BLaER1 treated with 17β-estradiol and CSF1 and Interleukin-3, amounts not matched to agents 10 nM and 100 nM (cell line): Measurements from ENCODE around the gene DOCK1.
A peak's percentile ranks its signal among the peaks of the same experiment; 100 is the strongest.

Experiments used
- H3K27ac ChIP-seq, 11 experiments: shearing (Covaris generic); formaldehyde crosslinking; 2 replicates each; pipeline ENCODE4 v1.8.1; 2022
- H3K27me3 ChIP-seq, 11 experiments: shearing (Covaris generic); formaldehyde crosslinking; 2 replicates each; pipeline ENCODE4 v1.8.1; 2022
- H3K36me3 ChIP-seq, 11 experiments: shearing (Covaris generic); formaldehyde crosslinking; 2 replicates each; pipeline ENCODE4 v1.8.1; 2022
- H3K4me1 ChIP-seq, 10 experiments: shearing (Covaris generic); formaldehyde crosslinking; 2 replicates each; pipeline ENCODE4 v1.8.1; 2022
- H3K4me2 ChIP-seq, 11 experiments: shearing (Covaris generic); formaldehyde crosslinking; 2 replicates each; pipeline ENCODE4 v1.8.1; 2022
- H3K4me3 ChIP-seq, 10 experiments: shearing (Covaris generic); formaldehyde crosslinking; 2 replicates each; pipeline ENCODE4 v1.8.1; 2022
- H3K9ac ChIP-seq, 11 experiments: shearing (Covaris generic); formaldehyde crosslinking; 2 replicates each; pipeline ENCODE4 v1.8.1; 2022
- H3K9me3 ChIP-seq, 11 experiments: shearing (Covaris generic); formaldehyde crosslinking; replicated peaks in 1 of 11; 2 replicates each; pipeline ENCODE4 v1.8.1; 2022
- H4K20me1 ChIP-seq, 11 experiments: shearing (Covaris generic); formaldehyde crosslinking; 2 replicates each; pipeline ENCODE4 v1.8.1; 2022
- Cebpa-rat ChIP-seq, 11 experiments: shearing (Covaris generic); IDR thresholded peaks; 2 replicates each; pipeline ENCODE4 v1.8.1; 2022

DOCK1 gene

GRCh38 chr10:127449490-127449889, 544.3 kb downstream of the DOCK1 start:
- no peak overlapping the region for H3K27ac ChIP-seq
- H3K9me3 ChIP-seq = no peaks in the 10 kb centered on the region
- no peak overlapping the region for H3K4me3 ChIP-seq
- H3K36me3 ChIP-seq = no peaks in the 10 kb centered on the region
- no peak for TF ChIP-seq Cebpa-rat (IDR thresholded peaks at IDR 0.05)
- H3K4me1 ChIP-seq = peaks cover 0 to 6% (median 0%) of the 10 kb centered on the region in 10 experiments; a peak in 8 of 20 replicates
- no peak overlapping the region for H3K4me2 ChIP-seq
- no peaks in the 10 kb centered on the region for H4K20me1 ChIP-seq
- H3K27me3 ChIP-seq = no peaks in the 10 kb centered on the region
- no peak overlapping the region for H3K9ac ChIP-seq

DNA sequence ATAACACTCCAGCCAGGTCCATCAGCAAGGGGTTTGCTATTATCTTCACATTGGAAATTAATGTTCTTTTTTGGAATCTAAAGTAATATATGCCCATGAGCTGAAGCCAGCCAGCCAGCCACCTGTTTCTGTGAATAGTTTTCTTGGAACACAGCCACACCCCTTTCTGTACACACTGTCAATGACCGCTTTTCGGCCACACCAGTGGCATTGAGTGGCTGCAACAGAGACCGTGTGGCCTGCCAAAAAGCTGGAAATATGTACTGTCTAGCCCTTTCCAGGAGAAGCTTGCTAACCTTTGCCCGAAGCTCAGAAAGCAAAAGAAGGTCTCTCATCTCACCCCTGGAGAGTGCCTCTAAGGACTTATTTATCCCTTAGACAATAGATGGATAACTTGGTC, 545.4 kb downstream of the DOCK1 start:
- H3K4me2 ChIP-seq = no peak overlapping the region
- H3K36me3 ChIP-seq = no peaks in the 10 kb centered on the region
- peaks cover 0 to 4% (median 0%) of the 10 kb centered on the region in 10 experiments; a peak in 3 of 20 replicates for H3K4me1 ChIP-seq
- no peak overlapping the region for H3K4me3 ChIP-seq
- H3K27ac ChIP-seq = no peak overlapping the region
- H4K20me1 ChIP-seq = no peaks in the 10 kb centered on the region
- no peak overlapping the region for H3K9ac ChIP-seq
- no peak for TF ChIP-seq Cebpa-rat (IDR thresholded peaks at IDR 0.05)
- H3K9me3 ChIP-seq = no peaks in the 10 kb centered on the region; a peak in 1 of 22 replicates
- no peaks in the 10 kb centered on the region for H3K27me3 ChIP-seq

- Histone ChIP-seq H3K27me3 (no peaks in the 10 kb centered on the region), H3K9me3 (peaks cover 0 to 4% (median 0%) of the 10 kb centered on the region in 11 experiments; a peak in 1 of 22 replicates), H3K27ac (no peak overlapping the region), H4K20me1 (no peaks in the 10 kb centered on the region), H3K4me3 (no peak overlapping the region), H3K9ac (no peak overlapping the region), H3K36me3 (no peaks in the 10 kb centered on the region), H3K4me2 (no peak overlapping the region), H3K4me1 (peaks cover 0 to 4% (median 0%) of the 10 kb centered on the region in 10 experiments; a peak in 3 of 20 replicates)
- TF ChIP-seq Cebpa-rat (IDR thresholded peaks at IDR 0.05) = no peak
These were observed 546.4 kb downstream of the DOCK1 start for GRCh38 chr10:127451628-127452027.

GRCh38 chr10:127452568-127452967, 547.3 kb downstream of the DOCK1 start:
- no peak overlapping the region for H3K4me3 ChIP-seq
- H3K27me3 ChIP-seq = no peaks in the 10 kb centered on the region
- no peaks in the 10 kb centered on the region for H3K36me3 ChIP-seq
- H3K9me3 ChIP-seq = peaks cover 0 to 4% (median 0%) of the 10 kb centered on the region in 11 experiments; a peak in 1 of 22 replicates
- no peak for TF ChIP-seq Cebpa-rat (IDR thresholded peaks at IDR 0.05)
- H3K4me2 ChIP-seq = peak overlapping the region in 3 of 11 experiments; percentile 13 to 26 (median 21); a peak in 6 of 22 replicates
- peaks cover 0 to 4% (median 0%) of the 10 kb centered on the region in 10 experiments; a peak in 3 of 20 replicates for H3K4me1 ChIP-seq
- H3K27ac ChIP-seq = no peak overlapping the region
- H3K9ac ChIP-seq = no peak overlapping the region
- no peaks in the 10 kb centered on the region for H4K20me1 ChIP-seq

DNA sequence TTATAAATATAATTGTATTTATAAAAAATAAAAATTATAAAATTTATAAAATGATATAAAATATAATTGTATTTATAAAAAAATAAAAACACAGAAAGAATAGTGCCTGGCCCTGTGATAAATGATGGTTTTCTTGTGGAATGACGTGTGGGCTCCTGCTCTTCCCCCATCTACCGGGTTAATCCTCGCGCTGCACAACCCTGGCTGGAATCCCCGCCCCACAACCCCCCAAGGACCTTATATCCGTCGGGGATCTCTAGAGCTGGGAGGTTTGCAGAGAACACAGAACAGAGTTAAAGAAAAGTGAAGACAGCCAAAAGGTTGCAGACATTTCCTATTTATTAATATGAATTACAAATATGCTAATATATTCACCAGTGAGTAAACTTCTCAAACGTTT, 548.5 kb downstream of the DOCK1 start:
- Histone ChIP-seq H3K4me2 (no peak overlapping the region), H3K36me3 (no peaks in the 10 kb centered on the region), H3K9ac (no peak overlapping the region), H3K4me3 (no peak overlapping the region), H4K20me1 (no peaks in the 10 kb centered on the region), H3K4me1 (peaks cover 0 to 4% (median 0%) of the 10 kb centered on the region in 10 experiments; a peak in 3 of 20 replicates), H3K27ac (no peak overlapping the region), H3K9me3 (peaks cover 0 to 9% (median 4%) of the 10 kb centered on the region in 11 experiments; a peak in 8 of 22 replicates), H3K27me3 (no peaks in the 10 kb centered on the region)
- TF ChIP-seq Cebpa-rat (IDR thresholded peaks at IDR 0.05) = no peak

- TF ChIP-seq Cebpa-rat (IDR thresholded peaks at IDR 0.05) = no peak
- H3K9me3 ChIP-seq = peaks cover 14 to 31% (median 24%) of the 10 kb centered on the region in 11 experiments
- H3K4me3 ChIP-seq = no peak overlapping the region
- no peak overlapping the region for H3K4me2 ChIP-seq
- H3K4me1 ChIP-seq = peaks cover 0 to 4% (median 0%) of the 10 kb centered on the region in 10 experiments; a peak in 3 of 20 replicates
- no peak overlapping the region for H3K9ac ChIP-seq
- no peaks in the 10 kb centered on the region for H4K20me1 ChIP-seq
- no peaks in the 10 kb centered on the region for H3K36me3 ChIP-seq
- no peak overlapping the region for H3K27ac ChIP-seq
- H3K27me3 ChIP-seq = no peaks in the 10 kb centered on the region
These were observed 550.9 kb downstream of the DOCK1 start for GRCh38 chr10:127456122-127456521.

DNA sequence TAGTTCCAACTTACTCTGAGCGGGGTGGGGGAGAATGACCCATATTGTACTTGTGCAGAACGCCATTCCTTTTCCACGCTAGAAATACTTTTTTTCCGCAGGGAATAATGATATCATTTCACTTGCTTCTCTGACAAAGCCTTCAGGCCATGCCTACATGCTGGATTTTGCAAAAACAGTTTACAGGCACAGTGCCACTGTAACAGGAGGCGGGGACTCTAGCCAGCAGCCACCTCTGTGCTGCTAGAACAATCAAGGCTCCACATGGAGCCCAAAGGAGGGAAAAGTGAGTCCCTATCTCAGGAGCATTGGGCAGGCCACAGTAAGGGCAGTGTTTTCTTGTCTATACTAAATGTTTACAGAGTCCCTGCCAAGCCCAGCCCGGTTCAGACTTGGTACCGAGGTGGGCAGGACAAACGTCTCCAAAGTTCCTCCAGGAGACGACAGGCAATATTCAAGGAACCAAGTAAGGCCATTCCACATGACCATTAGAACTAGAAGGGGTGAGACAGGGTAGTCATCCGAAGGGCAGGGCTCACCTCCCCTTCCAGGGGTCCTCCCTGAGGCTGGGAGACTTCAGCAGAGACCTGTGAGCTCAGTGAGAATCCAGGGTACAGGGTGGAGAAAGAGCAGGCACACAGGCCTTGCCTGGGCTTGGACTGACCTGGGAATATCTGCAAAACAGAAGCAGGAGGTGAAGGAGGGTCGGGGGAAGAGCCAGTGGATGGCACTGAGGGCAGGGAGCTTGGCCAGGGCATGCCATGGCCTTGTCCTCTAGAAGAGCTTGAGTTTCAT, 553.0 kb downstream of the DOCK1 start:
- H3K9me3 ChIP-seq = peaks cover 14 to 31% (median 24%) of the 10 kb centered on the region in 11 experiments
- no peak overlapping the region for H3K4me2 ChIP-seq
- H3K36me3 ChIP-seq = no peaks in the 10 kb centered on the region
- no peak for TF ChIP-seq Cebpa-rat (IDR thresholded peaks at IDR 0.05)
- H4K20me1 ChIP-seq = no peaks in the 10 kb centered on the region
- no peak overlapping the region for H3K9ac ChIP-seq
- no peaks in the 10 kb centered on the region for H3K4me1 ChIP-seq
- no peak overlapping the region for H3K4me3 ChIP-seq
- no peak overlapping the region for H3K27ac ChIP-seq
- no peaks in the 10 kb centered on the region for H3K27me3 ChIP-seq

GRCh38 chr10:127458829-127459228, 553.6 kb downstream of the DOCK1 start:
- no peak overlapping the region for H3K9ac ChIP-seq
- TF ChIP-seq Cebpa-rat (IDR thresholded peaks at IDR 0.05) = no peak
- peaks cover 14 to 31% (median 24%) of the 10 kb centered on the region in 11 experiments for H3K9me3 ChIP-seq
- no peaks in the 10 kb centered on the region for H3K36me3 ChIP-seq
- no peaks in the 10 kb centered on the region for H3K27me3 ChIP-seq
- no peaks in the 10 kb centered on the region for H3K4me1 ChIP-seq
- H4K20me1 ChIP-seq = no peaks in the 10 kb centered on the region
- no peak overlapping the region for H3K27ac ChIP-seq
- no peak overlapping the region for H3K4me3 ChIP-seq
- no peak overlapping the region for H3K4me2 ChIP-seq

DNA sequence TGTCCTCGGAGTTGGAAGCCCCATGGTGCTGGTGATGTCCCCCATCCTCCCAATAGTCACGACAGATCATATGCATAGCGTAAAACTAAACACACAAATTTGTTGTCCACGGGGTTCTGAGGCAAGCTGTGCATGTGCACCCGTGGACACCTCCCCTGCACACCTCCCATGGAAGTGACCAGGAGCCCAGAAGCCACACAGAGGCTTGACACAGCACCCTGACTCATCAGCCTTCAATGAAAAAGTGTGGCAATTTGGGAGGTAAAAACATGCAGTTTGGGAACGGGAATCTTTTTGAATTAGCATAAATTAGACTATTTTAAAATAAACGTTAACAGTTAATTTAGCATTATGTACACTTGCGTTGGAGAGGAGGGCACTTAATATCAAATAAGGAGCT, 554.7 kb downstream of the DOCK1 start:
- no peak overlapping the region for H3K4me2 ChIP-seq
- H3K4me3 ChIP-seq = no peak overlapping the region
- no peaks in the 10 kb centered on the region for H3K27me3 ChIP-seq
- TF ChIP-seq Cebpa-rat (IDR thresholded peaks at IDR 0.05) = no peak
- no peaks in the 10 kb centered on the region for H3K4me1 ChIP-seq
- no peaks in the 10 kb centered on the region for H3K36me3 ChIP-seq
- no peak overlapping the region for H3K27ac ChIP-seq
- H4K20me1 ChIP-seq = no peaks in the 10 kb centered on the region
- no peak overlapping the region for H3K9ac ChIP-seq
- H3K9me3 ChIP-seq = peaks cover 14 to 31% (median 24%) of the 10 kb centered on the region in 11 experiments
